HG03520 (cell line): ENCODE results near the gene SLC25A41.

Source experiments
- ATAC-seq: cut with Tn5 transposase; IDR thresholded peaks from one replicate; pipeline ENCODE4 v1.9.1; 2021; ENCODE audit warnings: mild to moderate bottlenecking, moderate library complexity; ENCODE audit not compliant: unreplicated experiment

Gene SLC25A41

DNA sequence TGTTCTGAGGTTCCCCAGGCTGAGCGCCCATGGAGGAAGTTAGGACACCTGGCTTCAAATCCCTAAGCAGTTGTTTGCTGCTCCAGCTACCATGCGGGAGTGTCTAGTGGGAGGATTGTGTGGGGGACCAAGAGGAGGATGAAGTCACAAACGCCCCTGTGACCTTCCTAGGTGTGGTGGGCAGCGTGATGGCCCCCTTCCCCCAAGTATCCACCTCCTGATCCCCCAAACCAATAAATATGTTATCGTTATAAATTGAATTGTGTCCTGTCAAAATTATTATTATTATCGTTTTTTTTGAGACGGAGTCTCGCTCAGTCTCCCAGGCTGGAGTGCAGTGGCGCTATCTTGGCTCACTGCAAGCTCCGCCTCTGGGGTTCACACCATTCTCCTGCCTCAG is at the start of gene SLC25A41:
SLC25A41 (minus strand) TSS at position 101 of the 400 bp plus-strand sequence; CDS start at position 31, 70 bp downstream.
- no peak for ATAC-seq

GRCh38 chr19:6483235-6483634 is 49.7 kb upstream of the SLC25A41 start:
- no peak for ATAC-seq

- ATAC-seq = no peak
Observed at GRCh38 chr19:6482343-6482686, 48.8 kb upstream of the SLC25A41 start.

- peak; percentile 48 for ATAC-seq
Observed at GRCh38 chr19:6481541-6482342, 48.2 kb upstream of the SLC25A41 start, which contains the start of gene DENND1C. DENND1C (minus strand) TSS chr19:6481787; CDS start chr19:6481695, 92 bp downstream.

DNA sequence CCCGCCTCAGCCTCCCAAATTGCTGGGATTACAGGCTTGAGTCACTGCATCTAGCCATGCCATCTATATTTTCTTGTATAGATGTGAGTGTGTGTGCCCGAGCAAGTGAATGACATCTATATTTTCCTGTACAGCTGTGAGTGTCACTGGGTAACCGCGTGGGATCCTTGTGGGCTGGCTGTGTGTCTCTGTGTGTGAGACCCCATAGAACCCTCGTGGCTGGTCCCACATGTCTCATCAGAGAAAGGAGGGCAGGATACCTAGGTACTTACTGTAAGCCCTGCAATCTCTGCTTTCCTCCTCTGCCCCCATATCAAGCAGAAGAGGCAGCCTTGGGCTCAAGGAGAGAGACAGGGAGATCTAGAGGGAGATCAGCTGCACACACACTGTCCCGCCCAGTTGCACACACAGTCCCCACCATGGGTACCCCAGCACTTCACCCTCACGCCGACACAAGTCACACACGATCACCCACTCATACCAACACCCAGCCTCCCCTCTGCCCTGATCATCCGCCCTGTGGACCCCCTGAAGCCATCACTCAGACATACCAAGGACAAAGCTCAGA is 47.4 kb upstream of the SLC25A41 start:
- ATAC-seq = no peak

GRCh38 chr19:6479836-6480398 is 46.4 kb upstream of the SLC25A41 start:
- ATAC-seq = no peak

GRCh38 chr19:6478815-6479214 is 45.3 kb upstream of the SLC25A41 start:
- ATAC-seq = no peak

- ATAC-seq = no peak
Observed at GRCh38 chr19:6476896-6477431, 43.4 kb upstream of the SLC25A41 start.

- no peak for ATAC-seq
Observed at GRCh38 chr19:6476155-6476895, 42.8 kb upstream of the SLC25A41 start.

DNA sequence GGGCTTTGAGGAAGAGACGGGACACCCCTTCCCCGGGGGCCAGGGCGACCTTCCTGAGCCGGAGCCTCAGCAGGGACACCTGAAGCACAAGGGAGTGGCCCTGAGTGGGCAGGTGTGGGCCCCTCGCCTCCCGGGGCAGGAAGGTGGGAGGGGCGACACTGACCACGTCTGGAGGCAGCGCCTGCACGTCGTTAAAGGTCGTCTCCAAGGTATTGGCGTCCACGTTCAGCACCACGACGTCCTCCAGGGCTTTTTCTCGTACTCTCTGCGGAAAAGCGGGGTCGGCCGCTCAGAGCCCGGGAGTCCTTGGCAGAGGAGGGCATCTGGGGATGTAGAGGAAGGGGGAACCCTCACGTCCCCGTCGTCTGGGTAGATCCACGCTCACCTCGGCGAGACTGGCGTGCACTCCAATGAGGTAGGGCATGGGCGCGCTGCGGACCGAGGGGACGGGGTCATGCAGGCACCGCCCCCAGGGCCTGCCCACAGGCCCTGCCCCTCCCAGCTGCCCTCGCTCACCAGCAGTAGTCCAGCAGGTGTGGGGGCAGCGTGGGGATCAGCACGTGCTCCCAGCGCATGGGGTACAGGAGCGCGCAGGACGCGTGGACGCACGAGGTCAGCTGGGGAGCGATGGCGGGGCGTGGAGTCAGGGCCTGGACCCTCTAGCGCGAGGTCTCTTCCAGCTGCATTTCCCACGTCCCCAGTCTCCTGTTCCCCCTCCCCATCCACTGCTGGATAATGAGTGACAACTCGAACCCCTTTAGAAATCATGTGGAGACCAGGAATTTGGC is 42.0 kb upstream of the SLC25A41 start:
- no peak for ATAC-seq

DNA sequence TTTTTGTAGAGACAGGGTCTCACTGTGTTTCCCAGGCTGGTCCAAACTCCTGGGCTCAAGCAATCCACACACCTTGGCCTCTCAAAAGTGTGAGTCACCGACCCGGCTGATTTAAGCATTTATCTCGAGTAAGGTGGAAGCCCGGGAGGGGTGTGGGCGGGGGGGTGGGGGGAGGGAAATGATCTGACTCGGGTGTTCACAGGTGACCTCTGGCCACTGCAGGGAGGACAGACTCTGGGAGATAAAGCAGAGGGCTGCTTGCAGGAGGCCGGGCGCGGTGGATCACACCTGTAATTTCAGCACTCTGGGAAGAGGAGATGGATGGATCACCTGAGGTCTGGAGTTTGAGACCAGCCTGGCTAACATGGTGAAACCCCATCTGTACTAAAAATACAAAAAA is 40.1 kb upstream of the SLC25A41 start:
- ATAC-seq = no peak

DNA sequence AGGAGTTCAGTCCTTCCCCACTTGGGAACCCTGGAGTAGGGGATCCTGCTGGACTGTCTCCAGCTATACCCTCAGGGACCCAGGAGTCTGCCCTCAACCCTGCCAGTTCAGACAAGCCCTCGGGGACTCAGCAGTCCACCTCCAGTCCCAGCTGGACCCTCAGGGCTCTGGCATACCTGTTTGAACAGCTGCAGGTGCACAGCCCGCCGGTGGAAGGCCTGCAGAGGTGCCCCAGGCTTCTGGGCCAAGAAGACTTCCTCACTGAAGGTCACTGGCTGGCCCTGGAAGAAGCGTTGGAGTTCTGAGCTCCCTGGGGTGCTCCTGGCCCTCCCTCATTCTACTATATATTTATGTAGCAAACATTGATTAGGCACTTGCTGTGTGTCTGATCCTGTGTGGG is 39.1 kb upstream of the SLC25A41 start:
- ATAC-seq = no peak

DNA sequence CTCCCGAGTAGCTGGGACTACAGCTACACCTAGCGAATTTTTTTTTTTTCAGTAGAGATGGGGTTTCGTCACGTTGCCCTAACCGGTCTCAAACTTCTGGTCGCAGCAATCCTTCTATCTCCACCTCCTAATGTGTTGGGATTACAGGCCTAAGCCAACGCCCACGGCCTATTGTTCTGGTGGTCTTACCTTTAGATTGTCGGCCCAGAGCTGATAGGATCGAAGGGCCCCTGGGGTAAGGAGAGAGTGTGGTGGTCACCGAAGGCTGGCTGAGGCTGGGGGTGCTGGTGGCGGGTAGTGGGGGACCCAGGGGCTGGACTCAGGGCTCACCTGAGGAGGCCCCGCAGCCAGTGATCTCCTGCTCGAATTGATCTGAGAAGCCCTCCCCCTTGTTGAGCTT is 37.5 kb upstream of the SLC25A41 start:
- ATAC-seq = no peak

DNA sequence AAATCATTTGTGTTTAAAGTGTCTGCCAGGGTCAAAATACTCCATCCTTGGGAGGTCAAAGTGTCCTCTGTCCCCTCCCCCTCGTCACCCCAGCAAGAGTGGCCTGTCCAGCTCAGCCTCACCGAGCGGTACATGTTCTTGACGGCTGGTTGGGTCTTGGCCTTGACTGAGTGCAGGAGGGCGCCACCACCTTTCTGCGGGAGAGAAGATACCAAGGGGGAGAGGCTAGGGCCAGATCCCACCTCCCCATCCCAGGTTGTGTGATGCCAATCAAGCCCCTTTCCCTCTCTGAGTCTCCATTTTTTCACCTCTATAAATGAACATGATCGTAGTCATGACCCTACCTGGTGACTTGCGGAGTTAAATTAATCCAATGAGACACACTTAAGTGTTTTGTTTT is 36.6 kb upstream of the SLC25A41 start:
- no peak for ATAC-seq

- no peak for ATAC-seq
Observed at GRCh38 chr19:6467384-6467783, 33.8 kb upstream of the SLC25A41 start.

- ATAC-seq = no peak
Observed at GRCh38 chr19:6466526-6467248, 33.1 kb upstream of the SLC25A41 start.

GRCh38 chr19:6465663-6466062 is 32.1 kb upstream of the SLC25A41 start:
- no peak for ATAC-seq

- ATAC-seq = no peak
Observed at GRCh38 chr19:6465006-6465405, 31.4 kb upstream of the SLC25A41 start.

DNA sequence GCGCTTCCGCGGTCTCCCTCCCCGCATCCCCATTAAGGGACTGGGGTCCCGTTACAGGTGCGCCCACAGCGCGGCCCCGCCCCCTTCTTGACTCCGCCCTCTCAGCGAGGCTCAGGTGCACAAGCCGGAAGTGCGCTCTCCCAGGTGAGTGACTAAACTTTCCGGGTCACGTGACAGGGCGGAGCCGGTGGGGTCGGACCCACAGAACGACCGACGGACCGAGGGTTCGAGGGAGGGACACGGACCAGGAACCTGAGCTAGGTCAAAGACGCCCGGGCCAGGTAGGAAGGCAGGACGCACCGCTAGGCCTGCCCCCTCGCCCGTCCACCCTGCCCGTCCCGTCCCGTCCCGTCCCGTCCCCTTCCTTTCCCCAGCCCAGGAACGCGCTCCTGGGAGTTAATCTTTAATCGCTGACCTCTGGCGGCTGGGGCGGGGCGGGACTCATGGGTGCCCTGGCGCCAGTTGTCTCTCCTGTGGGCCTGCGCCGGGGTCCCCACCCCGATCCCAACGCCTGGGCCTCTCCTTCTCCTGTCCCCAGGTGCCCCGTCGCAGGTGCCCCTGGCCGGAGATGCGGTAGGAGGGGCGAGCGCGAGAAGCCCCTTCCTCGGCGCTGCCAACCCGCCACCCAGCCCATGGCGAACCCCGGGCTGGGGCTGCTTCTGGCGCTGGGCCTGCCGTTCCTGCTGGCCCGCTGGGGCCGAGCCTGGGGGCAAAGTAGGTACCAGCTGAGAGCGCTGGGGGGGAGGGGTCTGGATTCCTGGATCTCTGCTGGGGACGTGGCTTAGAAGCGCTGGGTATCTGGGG is 30.7 kb upstream of the SLC25A41 start, which contains the start of gene CRB3:
CRB3 (plus strand) TSS at position 202 of the 804 bp plus-strand sequence; CDS start at position 633, 431 bp downstream.
- no peak for ATAC-seq
